Neuronal stem cell (in vitro differentiated cells): ENCODE results near the gene ZKSCAN7.

Experiments used
- DNase-seq: peaks from one replicate; pipeline ENCODE4 v3.0.0-alpha.2; 2013; ENCODE audit warnings: low spot score
- H2AFZ ChIP-seq: one replicate; pipeline ENCODE4 v1.6.1; 2013; ENCODE audit warnings: mild to moderate bottlenecking, low read length, inconsistent platforms
- H2AK5ac ChIP-seq: 2 replicates; pipeline ENCODE4 v1.6.1; 2013; ENCODE audit warnings: low read depth, mild to moderate bottlenecking, inconsistent platforms, low read length, moderate library complexity, mixed read lengths
- H2BK120ac ChIP-seq: 2 replicates; pipeline ENCODE4 v1.6.1; 2013; ENCODE audit warnings: low read depth, mild to moderate bottlenecking, inconsistent platforms, low read length, moderate library complexity, mixed read lengths
- H2BK12ac ChIP-seq: one replicate; pipeline ENCODE4 v1.6.1; 2013; ENCODE audit warnings: low read length, inconsistent platforms
- H2BK15ac ChIP-seq: 2 replicates; pipeline ENCODE4 v1.6.1; 2013; ENCODE audit warnings: mild to moderate bottlenecking, low read length, inconsistent platforms, mixed read lengths
- H2BK5ac ChIP-seq: one replicate; pipeline ENCODE4 v1.6.1; 2013; ENCODE audit warnings: inconsistent platforms, mild to moderate bottlenecking, low read length, moderate library complexity
- H3K14ac ChIP-seq: one replicate; pipeline ENCODE4 v1.6.1; 2013; ENCODE audit warnings: low read length, inconsistent platforms
- H3K18ac ChIP-seq: 2 replicates; pipeline ENCODE4 v1.6.1; 2013; ENCODE audit warnings: low read length, inconsistent platforms
- H3K23ac ChIP-seq: 2 replicates; pipeline ENCODE4 v1.6.1; 2013; ENCODE audit warnings: low read depth, mild to moderate bottlenecking, mixed read lengths, low read length, inconsistent platforms; ENCODE audit not compliant: poor library complexity
- H3K27ac ChIP-seq: replicated peaks from 3 replicates; pipeline ENCODE4 v1.5.1; 2013; ENCODE audit warnings: low read length, inconsistent platforms
- H3K27me3 ChIP-seq, 3 experiments: 2 replicates each; pipeline ENCODE4 v1.6.1; 2013; ENCODE audit warnings: low read length in 3 of 3, mild to moderate bottlenecking in 2 of 3, inconsistent platforms in 1 of 3, low read depth in 1 of 3, mixed read lengths in 1 of 3, moderate library complexity in 1 of 3; ENCODE audit not compliant: control insufficient read depth in 3 of 3, insufficient read depth in 3 of 3
- H3K36me3 ChIP-seq, 2 donors: replicated peaks in 1 of 2; 2 replicates each; pipeline ENCODE4 v1.6.1; 2013; ENCODE audit warnings: low read length in 2 of 2; ENCODE audit not compliant: control insufficient read depth in 2 of 2, insufficient read depth in 2 of 2
- H3K4ac ChIP-seq: 2 replicates; pipeline ENCODE4 v1.6.1; 2013; ENCODE audit warnings: inconsistent platforms, mild to moderate bottlenecking, low read length, moderate library complexity
- H3K4me1 ChIP-seq, 2 donors: 1 replicate in 1 of 2; 2 replicates in 1 of 2; pipeline ENCODE4 v1.6.1; 2013; ENCODE audit warnings: low read length in 2 of 2, low read depth in 1 of 2; ENCODE audit not compliant: control insufficient read depth in 2 of 2, insufficient read depth in 1 of 2
- H3K4me2 ChIP-seq: one replicate; pipeline ENCODE4 v1.6.1; 2013; ENCODE audit warnings: mild to moderate bottlenecking, low read length, inconsistent platforms; ENCODE audit not compliant: insufficient read depth, poor library complexity, severe bottlenecking
- H3K4me3 ChIP-seq, 2 donors: 2 replicates each; pipeline ENCODE4 v1.5.1; 2013; ENCODE audit warnings: low read length in 2 of 2, mild to moderate bottlenecking in 2 of 2, inconsistent platforms in 1 of 2, moderate library complexity in 1 of 2
- H3K79me1 ChIP-seq: one replicate; pipeline ENCODE4 v1.6.1; 2013; ENCODE audit warnings: low read depth, mild to moderate bottlenecking, inconsistent platforms, low read length, moderate library complexity
- H3K9ac ChIP-seq: one replicate; pipeline ENCODE4 v1.6.1; 2013; ENCODE audit warnings: mild to moderate bottlenecking, low read depth, low read length, inconsistent platforms; ENCODE audit not compliant: poor library complexity
- H3K9me3 ChIP-seq, 2 donors: replicated peaks in 1 of 2; 2 replicates each; pipeline versions ENCODE3 to v1.6.1; 2013; ENCODE audit warnings: low read length in 2 of 2, mild to moderate bottlenecking in 2 of 2, inconsistent platforms in 1 of 2, low read depth in 1 of 2, mixed read lengths in 1 of 2, moderate library complexity in 1 of 2; ENCODE audit not compliant: control insufficient read depth in 2 of 2, insufficient read depth in 1 of 2
- H4K8ac ChIP-seq: one replicate; pipeline ENCODE4 v1.6.1; 2013; ENCODE audit warnings: low read depth, mild to moderate bottlenecking, inconsistent platforms, low read length, moderate library complexity
- H4K91ac ChIP-seq: one replicate; pipeline ENCODE4 v1.6.1; 2013; ENCODE audit warnings: low read length, low read depth, mild to moderate bottlenecking, inconsistent platforms; ENCODE audit not compliant: poor library complexity
- WGBS, 2 donors: extraction: QIAGEN DNeasy Blood & Tissue Kit; methylation state at CpG; one replicate each; pipeline ENCODE4 v1.1.7; 2013; ENCODE audit warnings: missing lambda C conversion rate in 2 of 2, mixed read lengths in 1 of 2; ENCODE audit not compliant: insufficient read length in 2 of 2, insufficient replicate concordance in 1 of 2; ENCODE audit errors: extremely low coverage in 2 of 2; 5-methylcytosine and 5-hydroxymethylcytosine counted together

ZKSCAN7 gene

DNA sequence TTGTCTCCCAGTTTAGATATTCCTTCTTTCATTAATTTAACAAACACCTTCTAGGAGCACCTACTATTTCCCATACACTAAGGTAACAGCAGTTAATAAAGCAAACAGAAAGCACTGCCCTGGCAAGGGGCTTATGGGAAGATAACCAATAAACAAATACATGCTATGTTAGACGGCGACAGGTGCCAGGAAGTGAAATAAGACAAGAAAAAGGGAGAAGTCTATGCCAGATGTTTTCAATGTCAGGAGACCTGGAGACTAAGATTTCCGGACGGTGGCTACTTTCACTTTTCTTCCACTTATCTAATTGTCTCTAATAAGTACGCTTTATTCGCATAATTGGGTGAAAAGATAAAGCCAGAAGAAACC, 45.0 kb upstream of the ZKSCAN7 start:
- Histone ChIP-seq H4K8ac (no peak overlapping the region), H3K9me3 (peaks cover 2 to 25% of the 10 kb centered on the region in 2 donors), H2BK120ac (no peak overlapping the region), H3K9ac (no peak overlapping the region), H2BK5ac (no peak overlapping the region), H3K4me3 (peak overlapping the region; percentile 78 to 94), H3K4me2 (peak overlapping the region; percentile 58), H3K4ac (no peak overlapping the region), H3K4me1 (peaks cover 0 to 6% of the 10 kb centered on the region in 2 donors), H3K27ac (no peak overlapping the region), H4K91ac (no peak overlapping the region), H3K79me1 (peaks cover 2% of the 10 kb centered on the region), H3K36me3 (peaks cover 2 to 23% of the 10 kb centered on the region in 2 donors), H3K23ac (no peak overlapping the region), H2AK5ac (no peak overlapping the region), H3K18ac (no peak overlapping the region), H2BK15ac (no peak overlapping the region), H3K14ac (no peak overlapping the region), H2AFZ (peak overlapping the region; percentile 99), H2BK12ac (no peak overlapping the region), H3K27me3 (no peaks in the 10 kb centered on the region)
- DNase-seq: peak; percentile 2
- WGBS, 2 donors: no CpG with 5 or more reads among the region's 6 CpGs

DNA sequence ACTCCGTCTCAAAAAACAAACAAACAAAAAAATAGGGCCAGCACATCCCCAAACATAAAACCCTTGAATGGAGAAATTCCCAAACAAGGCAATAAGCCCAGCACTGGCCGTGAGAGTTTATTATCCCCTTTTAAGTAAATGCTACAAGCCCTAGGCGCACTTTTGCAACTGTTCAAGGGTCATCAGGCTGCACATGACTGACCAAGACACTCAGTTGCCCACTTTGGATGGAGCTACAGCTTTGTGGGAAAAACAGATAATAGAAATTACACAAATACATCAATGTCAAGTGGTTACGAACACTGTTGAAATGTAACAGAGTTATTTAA, 43.8 kb upstream of the ZKSCAN7 start:
- H2BK120ac ChIP-seq: no peak overlapping the region
- peaks cover 0 to 6% of the 10 kb centered on the region in 2 donors for H3K4me1 ChIP-seq
- H3K36me3 ChIP-seq: peaks cover 2 to 12% of the 10 kb centered on the region in 2 donors
- H2AK5ac ChIP-seq: no peak overlapping the region
- H4K91ac ChIP-seq: no peak overlapping the region
- peak overlapping the region in 1 of 2 donors; percentile 78 for H3K4me3 ChIP-seq
- H4K8ac ChIP-seq: no peak overlapping the region
- peak overlapping the region; percentile 94 for H3K27ac ChIP-seq
- peaks cover 2% of the 10 kb centered on the region for H3K79me1 ChIP-seq
- H3K18ac ChIP-seq: no peak overlapping the region
- no peak overlapping the region for H3K14ac ChIP-seq
- H3K4ac ChIP-seq: no peak overlapping the region
- H3K4me2 ChIP-seq: peak overlapping the region; percentile 51
- no peak overlapping the region for H2BK15ac ChIP-seq
- H3K27me3 ChIP-seq: no peaks in the 10 kb centered on the region
- no peak overlapping the region for H2BK12ac ChIP-seq
- no peak overlapping the region for H3K9ac ChIP-seq
- H2BK5ac ChIP-seq: no peak overlapping the region
- peaks cover 2 to 13% of the 10 kb centered on the region in 2 donors for H3K9me3 ChIP-seq
- peak overlapping the region; percentile 99 for H2AFZ ChIP-seq
- H3K23ac ChIP-seq: no peak overlapping the region
- no CpG with 5 or more reads among the region's 4 CpGs for WGBS, 2 donors
- DNase-seq: no peak

DNA sequence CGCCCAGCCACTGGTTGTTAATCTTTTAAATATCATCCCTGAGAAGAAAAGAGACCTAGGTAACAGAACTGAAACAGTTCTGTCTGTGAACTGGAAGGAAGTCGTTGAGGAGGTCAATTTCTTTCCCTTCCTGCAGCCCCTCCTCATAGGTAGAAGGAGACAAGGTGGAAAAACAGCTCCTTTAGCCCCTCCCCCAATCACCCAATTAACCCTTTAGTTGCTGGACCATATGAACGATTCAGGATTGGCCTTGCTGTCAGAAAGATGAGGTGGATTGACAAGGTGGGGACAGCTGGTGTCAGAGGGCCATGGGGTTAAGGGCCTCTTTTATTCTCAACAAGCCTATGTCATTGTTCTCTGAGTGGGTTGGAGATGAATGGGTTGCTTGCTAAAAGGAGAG, 41.5 kb upstream of the ZKSCAN7 start:
- H3K9ac ChIP-seq: no peak overlapping the region
- WGBS, 2 donors: no CpG with 5 or more reads among the region's 3 CpGs
- no peak overlapping the region for H3K4ac ChIP-seq
- no peak overlapping the region for H3K27ac ChIP-seq
- peaks cover 0 to 6% of the 10 kb centered on the region in 2 donors for H3K4me1 ChIP-seq
- no peak overlapping the region for H2AK5ac ChIP-seq
- H3K14ac ChIP-seq: no peak overlapping the region
- no peak overlapping the region for H3K23ac ChIP-seq
- no peaks in the 10 kb centered on the region for H3K79me1 ChIP-seq
- no peak overlapping the region for H3K18ac ChIP-seq
- no peak overlapping the region for H3K4me3 ChIP-seq
- H3K4me2 ChIP-seq: no peak overlapping the region
- no peak overlapping the region for H2BK5ac ChIP-seq
- no peak overlapping the region for H2AFZ ChIP-seq
- DNase-seq: no peak
- H3K36me3 ChIP-seq: no peaks in the 10 kb centered on the region
- H4K91ac ChIP-seq: no peak overlapping the region
- H2BK120ac ChIP-seq: no peak overlapping the region
- no peak overlapping the region for H4K8ac ChIP-seq
- no peak overlapping the region for H2BK12ac ChIP-seq
- no peaks in the 10 kb centered on the region for H3K9me3 ChIP-seq
- no peaks in the 10 kb centered on the region for H3K27me3 ChIP-seq
- H2BK15ac ChIP-seq: no peak overlapping the region

- no peak overlapping the region for H2BK120ac ChIP-seq
- H3K79me1 ChIP-seq: no peaks in the 10 kb centered on the region
- H2AK5ac ChIP-seq: no peak overlapping the region
- H3K27me3 ChIP-seq: peaks cover 0 to 2% (median 0%) of the 10 kb centered on the region in 3 experiments
- WGBS, 2 donors: no CpG with 5 or more reads among the region's 3 CpGs
- H3K14ac ChIP-seq: no peak overlapping the region
- no peak overlapping the region for H2BK5ac ChIP-seq
- no peak overlapping the region for H3K4ac ChIP-seq
- no peaks in the 10 kb centered on the region for H3K9me3 ChIP-seq
- H3K36me3 ChIP-seq: no peaks in the 10 kb centered on the region
- no peak overlapping the region for H2AFZ ChIP-seq
- H3K4me3 ChIP-seq: no peak overlapping the region
- no peak overlapping the region for H3K4me2 ChIP-seq
- no peak overlapping the region for H4K91ac ChIP-seq
- H3K18ac ChIP-seq: no peak overlapping the region
- no peak overlapping the region for H3K9ac ChIP-seq
- H2BK15ac ChIP-seq: no peak overlapping the region
- DNase-seq: no peak
- peaks cover 0 to under 1% of the 10 kb centered on the region in 2 donors for H3K4me1 ChIP-seq
- no peak overlapping the region for H4K8ac ChIP-seq
- no peak overlapping the region for H2BK12ac ChIP-seq
- H3K23ac ChIP-seq: no peak overlapping the region
- no peak overlapping the region for H3K27ac ChIP-seq
Measured at GRCh38 chr3:44516230-44516629, 38.8 kb upstream of the ZKSCAN7 start.
